Measurements from ENCODE around the gene MRPS23. TPM values are rescaled to one million over a fixed set of nuclear protein-coding genes. Genes with fewer than 3 reads are reported as not detected.

The MRPS23 gene
- total and polyA plus RNA-seq, 2 of the 8 experiments (the other 6 are each of a cell fraction or from before 2014, with no cell fraction given) = 38.6 to 60.4 TPM

- ChIA-PET POLR2A (ENCODE audit: partially characterized antibody) (no interaction called here), CTCF (ENCODE audit: partially characterized antibody) (interaction anchor here (1.7 to 5.3 kb wide), 8 partner anchors 7 to 542 kb away, joined by 3 to 69 read pairs (median 18); no protein-coding TSS in a partner anchor)
- Histone ChIP-seq H3K9ac (replicated peaks in 1 of 4; ENCODE audit: extremely low read depth in 1 of 4, low read depth in 3 of 4, low read length in 3 of 4) (no peak overlapping the region), H3K4me1 (replicated peaks in 1 of 4; ENCODE audit: control insufficient read depth in 3 of 4, insufficient read depth in 4 of 4, low read length in 3 of 4) (peaks cover 5 to 12% (median 8%) of the 10 kb centered on the region in 4 experiments; a peak in 6 of 7 replicates), H4K91ac (replicated peaks; ENCODE audit: insufficient read length, low read length) (no peak overlapping the region), H2BK5ac (ENCODE audit: low read depth, low read length) (no peak overlapping the region), H3K79me2 (ENCODE audit: control insufficient read depth in 1 of 2, insufficient read depth in 2 of 2, low read length in 2 of 2) (no peaks in the 10 kb centered on the region), H4K8ac (ENCODE audit: extremely low read depth, insufficient read depth, low read length) (no peak overlapping the region), H3K23ac (ENCODE audit: insufficient read length) (no peak overlapping the region), H2BK120ac (replicated peaks; ENCODE audit: low read depth, low read length) (no peak overlapping the region), H3K9me3 (ENCODE audit: insufficient read depth in 2 of 2, low read depth in 1 of 2, low read length in 1 of 2) (no peaks in the 10 kb centered on the region), H3K27me3 (replicated peaks in 1 of 4; ENCODE audit: control insufficient read depth in 3 of 4, extremely low read depth in 1 of 4, insufficient read depth in 3 of 4, low read length in 3 of 4) (peaks cover 0 to 13% (median 7%) of the 10 kb centered on the region in 4 experiments; a peak in 6 of 7 replicates), H3K79me1 (ENCODE audit: low read depth, low read length) (no peaks in the 10 kb centered on the region), H2BK12ac (ENCODE audit: low read depth, low read length) (no peak overlapping the region; the same call in 1 of the 2 replicates), H4K20me1 (replicated peaks in 1 of 2; ENCODE audit: control insufficient read depth in 1 of 2, insufficient read depth in 2 of 2, low read length in 2 of 2) (no peaks in the 10 kb centered on the region), H3K18ac (ENCODE audit: extremely low read depth, low read length) (no peak overlapping the region), H2AK5ac (ENCODE audit: low read depth, low read length) (peak overlapping the region; percentile 54; the same call in 1 of the 2 replicates), H3K56ac (replicated peaks; ENCODE audit: insufficient read length, low read depth, low read length) (no peak overlapping the region), H2BK15ac (ENCODE audit: low read length) (no peak overlapping the region), H3K27ac (ENCODE audit: low read depth, low read length) (no peak overlapping the region), H4K5ac (ENCODE audit: insufficient read length, low read depth, low read length) (no peak overlapping the region), H3K4ac (replicated peaks; ENCODE audit: insufficient read length, low read depth, low read length) (no peak overlapping the region), H3K14ac (ENCODE audit: insufficient read length) (no peak overlapping the region), H2BK20ac (ENCODE audit: low read length) (no peak overlapping the region), H2AFZ (ENCODE audit: low read length) (no peak overlapping the region), H3K4me2 (ENCODE audit: insufficient read depth in 1 of 2, low read depth in 2 of 2, low read length in 2 of 2) (no peak overlapping the region), H3K36me3 (ENCODE audit: control insufficient read depth in 2 of 4, insufficient read depth in 4 of 4, low read length in 3 of 4) (no peaks in the 10 kb centered on the region), H3K4me3 (ENCODE audit: extremely low read depth in 1 of 4, insufficient read depth in 2 of 4, low read depth in 3 of 4, low read length in 4 of 4) (no peak overlapping the region), H3K23me2 (ENCODE audit: low read depth, low read length) (no peaks in the 10 kb centered on the region)
- DNase-seq (ENCODE audit: low read depth in 1 of 2, low spot score in 2 of 2) (no peak), FAIRE-seq (no peak)
- 89% methylated on average over 7 of the region's 7 CpGs; no CpG with 5 or more reads in 1 of the 2 experiments for WGBS, 2 experiments (ENCODE audit: extremely low coverage in 1 of 2, insufficient coverage in 1 of 2, insufficient read length in 1 of 2, insufficient replicate concordance in 2 of 2, low coverage in 1 of 2, low lambda C conversion rate in 2 of 2, missing lambda C conversion rate in 1 of 2)
- TF ChIP-seq CBX5 (IDR thresholded peaks at IDR 0.05; ENCODE audit: low read depth, low read length) (no peak), ZNF274 (IDR thresholded peaks at IDR 0.05; ENCODE audit: borderline replicate concordance, extremely low read depth, low read length) (no peak), TCF12 (IDR thresholded peaks at IDR 0.05; ENCODE audit: low read depth, low read length) (no peak), PHF8 (conservative IDR thresholded peaks at IDR 0.05; ENCODE audit: low read depth, low read length) (no peak), NRF1 (IDR thresholded peaks at IDR 0.05; ENCODE audit: low read depth, low read length) (no peak), CHD2 (IDR thresholded peaks at IDR 0.05; ENCODE audit: low read length) (no peak), TAF1 (IDR thresholded peaks at IDR 0.05; ENCODE audit: low read depth, low read length) (no peak), POU5F1 (IDR thresholded peaks at IDR 0.05; ENCODE audit: low read depth, low read length) (no peak), BACH1 (IDR thresholded peaks at IDR 0.05; ENCODE audit: low read length) (no peak)
These were observed 64.8 kb downstream of the MRPS23 start for GRCh38 chr17:57785022-57785421.
